Measurements from ENCODE around the gene ZNF629. TPM values are rescaled to one million over a fixed set of nuclear protein-coding genes. Genes with fewer than 3 reads are reported as not detected.
A peak's percentile ranks its signal among the peaks of the same experiment; 100 is the strongest.

The ZNF629 gene
- total RNA-seq, 2 experiments from 2014 or later: 1.6 to 1.7 TPM

DNA sequence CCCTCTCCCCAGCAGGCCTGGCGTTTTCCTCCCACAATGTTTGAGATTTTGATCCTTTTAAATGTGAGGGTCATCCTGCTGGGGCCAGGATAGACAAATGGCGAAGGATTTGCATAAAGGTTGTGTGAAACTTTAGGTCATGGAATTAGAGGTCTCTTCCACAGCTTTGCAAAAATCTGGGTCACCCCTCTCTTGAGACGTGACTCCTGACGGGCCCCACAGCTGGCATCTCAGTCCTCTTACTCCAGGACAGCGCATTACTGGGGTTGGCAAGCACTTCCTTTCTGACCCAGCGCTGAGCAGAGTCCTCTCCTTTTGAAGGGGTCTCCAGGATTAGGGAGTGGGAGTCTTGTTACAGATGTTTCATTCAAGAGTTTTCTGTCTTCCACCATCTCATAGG, 7.4 kb downstream of the ZNF629 start:
- CTCF ChIA-PET: interaction anchor here (0.5 kb wide), 1 partner anchor 118 kb away, joined by 3 read pairs; no protein-coding TSS in a partner anchor

GRCh38 chr16:30778549-30779244, 8.3 kb downstream of the ZNF629 start:
- peaks cover 20% of the 10 kb centered on the region for H3K4me1 ChIP-seq (ENCODE audit: insufficient read depth, low read length)
- ATAC-seq (ENCODE audit: poor library complexity) (no peak), DNase-seq (no peak)
- H3K9me3 Mint-ChIP-seq: no peaks in the 10 kb centered on the region
- no peaks in the 10 kb centered on the region for H3K9me3 ChIP-seq (ENCODE audit: control insufficient read depth in 1 of 2, insufficient read depth in 1 of 2, low read length in 2 of 2)
- no peak for TF ChIP-seq CTCF (IDR thresholded peaks at IDR 0.05)
- intact Hi-C loops (cut with DNase I, micrococcal nuclease): loop anchor here in 1 of 2 experiments (5.0 kb wide), 1 partner anchor 34 kb away; no protein-coding TSS in a partner anchor
- H3K4me3 Mint-ChIP-seq: peak overlapping the region; percentile 38
- ChIA-PET POLR2A (interaction anchor here (0.8 kb wide), 1 partner anchor 10 kb away, joined by 3 read pairs; no protein-coding TSS in a partner anchor), CTCF (no interaction called here)
- peaks cover 22% of the 10 kb centered on the region for H3K4me1 Mint-ChIP-seq (ENCODE audit: low read depth)
- H3K27me3 Mint-ChIP-seq: peaks cover 8% of the 10 kb centered on the region
- H3K27ac ChIP-seq (ENCODE audit: low read depth in 1 of 2, low read length in 2 of 2): no peak overlapping the region
- no peaks in the 10 kb centered on the region for H3K36me3 ChIP-seq (ENCODE audit: insufficient read depth, low read length)
- no peak overlapping the region for H3K27ac Mint-ChIP-seq
- peaks cover 9% of the 10 kb centered on the region for H3K36me3 Mint-ChIP-seq (ENCODE audit: low read depth)
- no peak overlapping the region for H3K4me3 ChIP-seq (ENCODE audit: low read length)
- H3K27me3 ChIP-seq (ENCODE audit: control insufficient read depth in 1 of 2, insufficient read depth in 2 of 2, low read length in 2 of 2): no peaks in the 10 kb centered on the region

More for the DNA sequence above, 7.4 kb downstream of the ZNF629 start:
- no peak overlapping the region for H3K27ac ChIP-seq (ENCODE audit: low read depth in 1 of 2, low read length in 2 of 2)
- H3K27me3 Mint-ChIP-seq: peaks cover 8% of the 10 kb centered on the region
- POLR2A ChIA-PET: no interaction called here
- no peaks in the 10 kb centered on the region for H3K9me3 ChIP-seq (ENCODE audit: control insufficient read depth in 1 of 2, insufficient read depth in 1 of 2, low read length in 2 of 2)
- intact Hi-C loops (cut with DNase I, micrococcal nuclease): loop anchor here in 1 of 2 experiments (5.0 kb wide), 1 partner anchor 33 kb away; no protein-coding TSS in a partner anchor
- H3K4me3 Mint-ChIP-seq: no peak overlapping the region
- no peaks in the 10 kb centered on the region for H3K27me3 ChIP-seq (ENCODE audit: control insufficient read depth in 1 of 2, insufficient read depth in 2 of 2, low read length in 2 of 2)
- H3K9me3 Mint-ChIP-seq: no peaks in the 10 kb centered on the region
- ATAC-seq (ENCODE audit: poor library complexity): no peak
- peaks cover 19% of the 10 kb centered on the region for H3K4me1 ChIP-seq (ENCODE audit: insufficient read depth, low read length)
- no peaks in the 10 kb centered on the region for H3K36me3 ChIP-seq (ENCODE audit: insufficient read depth, low read length)
- no peak for DNase-seq
- peaks cover 4% of the 10 kb centered on the region for H3K36me3 Mint-ChIP-seq (ENCODE audit: low read depth)
- H3K4me3 ChIP-seq (ENCODE audit: low read length): no peak overlapping the region
- H3K27ac Mint-ChIP-seq: no peak overlapping the region
- H3K4me1 Mint-ChIP-seq (ENCODE audit: low read depth): peaks cover 19% of the 10 kb centered on the region
- no peak for TF ChIP-seq CTCF (IDR thresholded peaks at IDR 0.05)

DNA sequence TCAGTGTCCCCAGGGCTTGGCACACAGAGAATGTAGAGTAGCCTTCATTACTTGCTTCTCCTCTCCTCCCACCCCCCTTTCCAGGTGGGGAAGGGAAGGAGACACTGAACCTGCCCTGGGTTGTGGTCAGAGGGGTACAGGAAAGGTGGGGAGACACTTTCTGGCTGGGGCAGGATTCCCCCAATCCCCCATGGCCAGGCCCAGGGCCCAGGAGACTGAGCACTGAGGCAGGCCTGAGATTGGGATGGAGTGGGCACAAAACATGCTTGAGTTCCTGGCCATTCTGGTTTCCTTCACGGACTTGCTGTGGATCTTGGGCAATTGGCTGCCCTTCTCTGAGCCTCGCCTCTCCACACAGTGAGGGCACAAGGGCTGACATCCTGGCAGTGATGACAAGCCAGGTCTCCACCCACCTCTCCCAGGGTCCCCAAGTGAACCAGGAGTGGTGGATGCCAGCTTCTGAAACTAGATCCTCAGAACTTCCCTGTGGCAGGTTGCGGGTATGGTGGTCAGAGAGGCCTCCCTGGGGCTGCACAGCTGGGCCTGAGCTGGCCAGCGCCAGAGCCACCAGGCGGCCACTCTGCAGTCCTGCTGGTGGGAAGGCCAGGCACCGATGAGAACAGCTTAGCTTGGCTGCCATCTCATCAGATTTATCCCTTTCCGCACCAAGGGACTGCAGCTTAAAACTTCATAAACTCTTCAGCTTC, 9.3 kb downstream of the ZNF629 start:
- ChIA-PET POLR2A (interaction anchor here (0.8 kb wide), 1 partner anchor 9 kb away, joined by 3 read pairs; no protein-coding TSS in a partner anchor), CTCF (no interaction called here)
- H3K4me3 ChIP-seq (ENCODE audit: low read length): no peak overlapping the region
- H3K4me1 ChIP-seq (ENCODE audit: insufficient read depth, low read length): peaks cover 20% of the 10 kb centered on the region
- Mint-ChIP-seq H3K27me3 (peaks cover 8% of the 10 kb centered on the region), H3K4me3 (peak overlapping the region; percentile 42), H3K36me3 (ENCODE audit: low read depth) (peaks cover 17% of the 10 kb centered on the region), H3K4me1 (ENCODE audit: low read depth) (peaks cover 28% of the 10 kb centered on the region), H3K27ac (no peak overlapping the region), H3K9me3 (no peaks in the 10 kb centered on the region)
- TF ChIP-seq CTCF (IDR thresholded peaks at IDR 0.05): no peak
- peaks cover 4% of the 10 kb centered on the region for H3K36me3 ChIP-seq (ENCODE audit: insufficient read depth, low read length)
- no peaks in the 10 kb centered on the region for H3K9me3 ChIP-seq (ENCODE audit: control insufficient read depth in 1 of 2, insufficient read depth in 1 of 2, low read length in 2 of 2)
- DNase-seq (no peak), ATAC-seq (ENCODE audit: poor library complexity) (no peak)
- intact Hi-C loops (cut with DNase I, micrococcal nuclease): loop anchor here in 1 of 2 experiments (5.0 kb wide), 1 partner anchor 35 kb away; no protein-coding TSS in a partner anchor
- no peaks in the 10 kb centered on the region for H3K27me3 ChIP-seq (ENCODE audit: control insufficient read depth in 1 of 2, insufficient read depth in 2 of 2, low read length in 2 of 2)
- H3K27ac ChIP-seq (ENCODE audit: low read depth in 1 of 2, low read length in 2 of 2): no peak overlapping the region

Data from CD4-positive, alpha-beta T cell (primary cell).